Bronchial epithelial cell (primary cell): ENCODE data around the gene ENPP6. TPM values are rescaled to one million over a fixed set of nuclear protein-coding genes. Genes with fewer than 3 reads are reported as not detected.

Source experiments
- DNase-seq: peaks from one replicate; pipeline ENCODE4 v3.0.0-alpha.2; 2010; ENCODE audit warnings: low read depth
- FAIRE-seq: peaks from 2 replicates; lab custom pipeline; 2011; peaks lifted over from hg19 to GRCh38; lab: Jason Lieb, UNC
- H3K27me3 ChIP-seq: 2 replicates; pipeline ENCODE4 v1.5.1; 2011; ENCODE audit warnings: low read length; ENCODE audit not compliant: control insufficient read depth, insufficient read depth
- H3K36me3 ChIP-seq: 2 replicates; pipeline ENCODE4 v1.5.1; 2011; ENCODE audit warnings: low read length; ENCODE audit not compliant: control insufficient read depth, insufficient read depth
- H3K4me3 ChIP-seq: 2 replicates; pipeline ENCODE4 v1.5.1; 2011; ENCODE audit warnings: mild to moderate bottlenecking, low read depth, low read length, control low read depth
- total RNA-seq: library from RNA; depleted of rRNA; stranded (reverse); fragments of >200 nt; gene quantifications from 2 replicates; pipeline ENCODE4 v1.2.1, GENCODE V29; 2014
- TF ChIP-seq, protein P1 (sequence below): IDR thresholded peaks from 2 replicates; pipeline ENCODE4 v1.5.1; 2011; ENCODE audit warnings: mild to moderate bottlenecking, moderate library complexity, low read length, control low read depth, inconsistent platforms; ENCODE audit not compliant: insufficient read depth, severe bottlenecking

ENPP6 gene
- not detected in 2 replicates for total RNA-seq

DNA sequence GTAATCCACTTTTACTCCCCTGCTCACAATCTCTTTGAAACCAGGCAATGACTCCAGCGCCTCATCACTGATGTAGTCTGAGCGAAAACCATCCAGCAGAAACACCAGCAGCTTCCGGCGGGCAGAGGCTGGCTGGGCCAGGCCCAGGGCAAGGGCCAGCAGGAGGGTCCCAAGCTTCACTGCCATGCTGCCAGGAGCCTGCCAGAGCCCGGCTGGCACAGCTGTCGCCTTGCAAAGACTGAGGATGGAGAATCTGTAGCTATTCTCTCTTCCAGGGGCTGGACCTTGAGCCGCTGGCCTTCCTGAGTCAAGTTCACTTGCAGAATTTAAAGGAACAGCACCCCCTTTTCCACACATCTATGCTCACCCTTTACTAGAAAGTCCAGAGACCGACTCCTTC is at the start of gene ENPP6:
TSS of gene ENPP6 (minus strand) at position 240 of the 400 bp plus-strand sequence. CDS start at position 186, 54 bp downstream.
- Histone ChIP-seq H3K27me3 (no peaks in the 10 kb centered on the region), H3K36me3 (no peaks in the 10 kb centered on the region), H3K4me3 (no peak within 1 kb of the TSS)
- DNase-seq, result no peak
- no peak for FAIRE-seq
- TF ChIP-seq, protein P1, sequence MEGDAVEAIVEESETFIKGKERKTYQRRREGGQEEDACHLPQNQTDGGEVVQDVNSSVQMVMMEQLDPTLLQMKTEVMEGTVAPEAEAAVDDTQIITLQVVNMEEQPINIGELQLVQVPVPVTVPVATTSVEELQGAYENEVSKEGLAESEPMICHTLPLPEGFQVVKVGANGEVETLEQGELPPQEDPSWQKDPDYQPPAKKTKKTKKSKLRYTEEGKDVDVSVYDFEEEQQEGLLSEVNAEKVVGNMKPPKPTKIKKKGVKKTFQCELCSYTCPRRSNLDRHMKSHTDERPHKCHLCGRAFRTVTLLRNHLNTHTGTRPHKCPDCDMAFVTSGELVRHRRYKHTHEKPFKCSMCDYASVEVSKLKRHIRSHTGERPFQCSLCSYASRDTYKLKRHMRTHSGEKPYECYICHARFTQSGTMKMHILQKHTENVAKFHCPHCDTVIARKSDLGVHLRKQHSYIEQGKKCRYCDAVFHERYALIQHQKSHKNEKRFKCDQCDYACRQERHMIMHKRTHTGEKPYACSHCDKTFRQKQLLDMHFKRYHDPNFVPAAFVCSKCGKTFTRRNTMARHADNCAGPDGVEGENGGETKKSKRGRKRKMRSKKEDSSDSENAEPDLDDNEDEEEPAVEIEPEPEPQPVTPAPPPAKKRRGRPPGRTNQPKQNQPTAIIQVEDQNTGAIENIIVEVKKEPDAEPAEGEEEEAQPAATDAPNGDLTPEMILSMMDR, result no peak

DNA sequence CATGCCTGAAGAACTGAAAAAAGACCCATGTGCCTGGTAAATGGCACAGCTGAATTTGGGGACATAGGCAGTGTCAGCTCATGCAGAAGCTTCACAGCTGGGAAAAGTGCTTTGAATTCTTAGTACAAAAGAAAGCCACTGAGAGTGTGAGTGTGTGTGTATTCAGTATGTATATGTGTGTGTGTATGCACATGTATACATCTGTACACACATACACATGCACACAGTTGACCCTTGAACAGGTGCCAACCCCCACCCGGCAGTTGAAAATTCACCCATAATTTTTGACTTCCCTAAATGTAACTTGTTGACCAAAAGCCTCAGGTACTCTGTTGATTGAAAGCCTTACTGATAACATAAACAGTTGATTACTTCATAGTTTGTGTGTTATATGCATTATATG is 49.5 kb upstream of the ENPP6 start:
- no peaks in the 10 kb centered on the region for H3K27me3 ChIP-seq
- FAIRE-seq, result no peak
- no peaks in the 10 kb centered on the region for H3K36me3 ChIP-seq
- TF ChIP-seq, protein P1, result no peak
- no peak for DNase-seq
- no peak overlapping the region for H3K4me3 ChIP-seq

DNA sequence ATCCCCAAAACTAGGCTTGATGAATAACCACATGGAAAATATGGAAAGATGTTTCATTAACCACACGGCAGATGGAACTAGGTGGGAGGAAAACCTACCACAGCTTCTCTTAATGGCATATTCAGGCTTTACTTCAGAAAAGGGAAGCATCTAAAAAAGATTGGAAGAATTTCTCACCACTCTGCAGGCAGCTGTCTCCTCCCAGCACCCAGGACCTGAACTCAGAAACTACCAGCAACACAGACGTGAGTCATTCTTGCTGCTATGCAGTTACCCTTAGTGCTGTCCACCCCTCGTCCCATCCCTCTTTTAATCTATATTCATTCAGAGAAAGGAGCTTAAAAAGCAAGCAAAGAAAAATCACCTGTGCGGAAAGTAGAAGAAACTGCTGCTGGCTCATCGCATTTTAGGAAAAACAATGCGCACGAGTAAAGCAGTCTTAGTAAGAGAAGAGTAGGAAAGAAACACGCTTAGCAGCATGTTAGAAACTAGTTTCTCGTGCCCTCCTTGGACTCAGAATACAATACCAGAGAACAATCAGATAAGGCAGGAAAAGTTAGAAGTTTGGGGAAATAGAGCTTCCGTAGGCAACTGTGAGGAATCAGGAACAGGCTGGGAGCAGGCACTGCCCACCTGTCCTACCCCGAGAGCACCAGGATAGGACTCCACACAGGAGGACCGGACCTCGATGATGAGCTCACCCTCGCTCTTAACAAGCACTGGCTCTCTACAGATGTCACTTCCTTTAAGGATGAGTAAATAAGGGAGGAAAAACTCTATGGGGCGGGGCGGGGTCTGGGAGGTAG is 48.1 kb upstream of the ENPP6 start:
- no peak overlapping the region for H3K4me3 ChIP-seq
- no peaks in the 10 kb centered on the region for H3K27me3 ChIP-seq
- DNase-seq (no peak), FAIRE-seq (no peak)
- TF ChIP-seq, protein P1, result no peak
- no peaks in the 10 kb centered on the region for H3K36me3 ChIP-seq

DNA sequence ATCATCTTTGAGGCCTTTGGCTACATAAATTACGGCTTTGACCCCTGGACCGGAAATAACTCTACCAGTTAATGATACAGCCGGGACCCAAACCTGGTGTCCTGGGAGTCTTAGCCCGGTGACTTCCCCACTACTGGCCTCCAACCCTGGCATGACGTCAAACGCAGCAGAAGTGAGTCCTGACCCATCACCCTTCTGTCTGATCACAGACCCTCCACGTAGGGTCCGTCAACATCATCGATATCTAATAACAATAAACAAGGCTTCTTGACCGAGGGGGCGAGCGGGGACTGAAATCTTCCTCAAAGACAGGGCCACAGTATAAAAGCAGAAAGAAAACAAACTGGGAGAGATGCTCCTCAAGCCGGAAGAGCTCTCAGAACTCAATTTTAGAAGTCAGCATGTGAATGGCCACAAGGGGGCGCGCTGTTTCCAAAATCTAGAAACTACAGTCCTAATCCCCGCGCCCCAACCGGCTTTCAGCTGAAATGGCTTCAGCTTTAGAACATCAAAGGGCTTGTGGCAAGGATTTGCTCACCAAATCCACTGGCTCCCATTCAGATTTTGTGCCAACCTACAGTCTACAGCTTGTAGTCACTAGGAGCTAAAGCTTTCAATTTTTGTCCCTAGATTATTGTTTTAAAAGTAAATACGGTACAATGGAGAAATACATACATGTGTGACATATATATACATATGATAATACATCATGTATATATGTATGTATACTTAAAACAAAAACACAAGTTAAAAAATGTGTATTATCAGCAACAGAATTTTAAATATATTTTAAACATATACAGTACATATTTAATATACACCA is 46.4 kb upstream of the ENPP6 start:
- TF ChIP-seq, protein P1, result peak; percentile 86
- no peak for FAIRE-seq
- Histone ChIP-seq H3K27me3 (no peaks in the 10 kb centered on the region), H3K4me3 (no peak overlapping the region), H3K36me3 (no peaks in the 10 kb centered on the region)
- peak; percentile 71 for DNase-seq

DNA sequence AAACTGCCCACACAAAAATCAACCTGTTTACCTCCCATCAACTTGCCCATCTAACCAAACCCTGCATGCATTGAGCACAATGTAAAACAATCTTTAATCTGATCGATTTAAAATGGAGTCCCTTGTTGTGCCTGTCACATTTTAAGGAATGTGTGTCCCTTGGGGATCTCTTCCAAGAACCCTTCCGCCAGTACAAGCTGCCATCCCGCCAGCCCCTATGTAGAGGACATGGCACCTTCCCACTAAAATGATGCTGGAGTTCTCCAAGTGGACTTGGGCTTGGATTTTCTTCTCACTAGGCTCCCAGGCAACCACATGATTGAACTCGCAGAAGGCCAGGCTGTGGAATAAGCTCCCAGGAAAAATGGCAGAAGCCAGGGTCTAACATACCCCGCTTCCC is 45.8 kb upstream of the ENPP6 start:
- TF ChIP-seq, protein P1, result no peak
- no peak for FAIRE-seq

More for the DNA sequence above, 45.8 kb upstream of the ENPP6 start:
- H3K27me3 ChIP-seq, result no peaks in the 10 kb centered on the region
- no peak overlapping the region for H3K4me3 ChIP-seq
- H3K36me3 ChIP-seq, result no peaks in the 10 kb centered on the region
- no peak for DNase-seq
